GM23338 (cell line): ENCODE measurements around the gene ADGRG1. TPM values are rescaled to one million over a fixed set of nuclear protein-coding genes. Genes with fewer than 3 reads are reported as not detected.

Experiments
- ATAC-seq: fragments of 200-7000 bp; cut with Tn5 transposase; 3 replicates; pipeline ENCODE4 v1.9.1; 2020
- DNase-seq: peaks from one replicate; pipeline ENCODE4 v3.0.0-alpha.2; 2015; ENCODE audit warnings: low spot score
- H2AFZ ChIP-seq: fragments of 200-600 bp; sonication (generic); 2 replicates; pipeline ENCODE4 v1.8.0; 2016; ENCODE audit warnings: antibody characterized with exemption, mild to moderate bottlenecking, moderate library complexity
- H3F3A ChIP-seq: fragments of 200-600 bp; sonication (generic); replicated peaks from 2 replicates; pipeline ENCODE4 v1.8.0; 2017; ENCODE audit warnings: antibody characterized with exemption, mixed run types, low read depth
- H3K27ac ChIP-seq: fragments of 200-600 bp; sonication (generic); 2 replicates; pipeline ENCODE4 v1.6.1; 2016; ENCODE audit warnings: low read depth
- H3K27me3 ChIP-seq: fragments of 200-600 bp; sonication (generic); 2 replicates; pipeline ENCODE4 v1.8.0; 2016; ENCODE audit warnings: mild to moderate bottlenecking, mixed run types, moderate library complexity; ENCODE audit not compliant: insufficient read depth
- H3K36me3 ChIP-seq: fragments of 200-600 bp; sonication (generic); 2 replicates; pipeline ENCODE4 v1.8.0; 2016; ENCODE audit warnings: mild to moderate bottlenecking; ENCODE audit not compliant: insufficient read depth
- H3K4me1 ChIP-seq: fragments of 200-600 bp; sonication (generic); 2 replicates; pipeline ENCODE4 v1.8.0; 2016; ENCODE audit warnings: mild to moderate bottlenecking, moderate library complexity; ENCODE audit not compliant: insufficient read depth
- H3K4me2 ChIP-seq: fragments of 200-600 bp; sonication (generic); 2 replicates; pipeline ENCODE4 v1.7.1; 2017; ENCODE audit warnings: mixed run types
- H3K4me3 ChIP-seq: fragments of 200-600 bp; sonication (generic); 2 replicates; pipeline ENCODE4 v1.6.1; 2016; ENCODE audit warnings: mixed run types
- H3K79me2 ChIP-seq: fragments of 200-600 bp; sonication (generic); replicated peaks from 2 replicates; pipeline ENCODE4 v1.8.0; 2017; ENCODE audit warnings: mild to moderate bottlenecking; ENCODE audit not compliant: insufficient read depth
- H3K9me2 ChIP-seq: fragments of 200-600 bp; sonication (generic); 2 replicates; pipeline ENCODE4 v1.8.0; 2017; ENCODE audit not compliant: insufficient read depth
- H4K20me1 ChIP-seq: fragments of 200-600 bp; sonication (generic); replicated peaks from 2 replicates; pipeline ENCODE4 v1.8.0; 2017; ENCODE audit warnings: mild to moderate bottlenecking; ENCODE audit not compliant: insufficient read depth
- H3K27ac Mint-ChIP-seq: 2 replicates; pipeline ENCODE4 v1.8.0; 2020; ENCODE audit warnings: inconsistent platforms, mild to moderate bottlenecking, moderate library complexity, mixed read lengths
- H3K27me3 Mint-ChIP-seq: 3 replicates; pipeline ENCODE4 v1.8.0; 2022; ENCODE audit warnings: low read depth, mild to moderate bottlenecking, moderate library complexity, mixed read lengths, inconsistent platforms; ENCODE audit not compliant: insufficient read depth, poor library complexity
- H3K36me3 Mint-ChIP-seq: 3 replicates; pipeline ENCODE4 v1.8.0; 2021; ENCODE audit warnings: low read depth, mild to moderate bottlenecking, inconsistent platforms, moderate library complexity, mixed read lengths
- H3K4me1 Mint-ChIP-seq: 3 replicates; pipeline ENCODE4 v1.8.0; 2020; ENCODE audit warnings: mild to moderate bottlenecking, inconsistent platforms, mixed read lengths
- H3K4me3 Mint-ChIP-seq: 3 replicates; pipeline ENCODE4 v1.8.0; 2021; ENCODE audit warnings: moderate library complexity, mild to moderate bottlenecking, inconsistent platforms, mixed read lengths
- H3K9me3 Mint-ChIP-seq: 3 replicates; pipeline ENCODE4 v1.8.0; 2020; ENCODE audit warnings: moderate library complexity, mild to moderate bottlenecking, inconsistent platforms, mixed read lengths
- CREB1 ChIP-seq: fragments of 250-450 bp; sonication (Bioruptor Pico); IDR thresholded peaks from 2 replicates; pipeline ENCODE4 v1.5.0; 2020; ENCODE audit warnings: low read depth, mild to moderate bottlenecking, moderate library complexity
- EZH2 ChIP-seq: fragments of 200-600 bp; sonication (generic); IDR thresholded peaks from one replicate; pipeline ENCODE4 v1.8.0; 2017; ENCODE audit warnings: antibody characterized with exemption, mild to moderate bottlenecking, low read depth; ENCODE audit not compliant: unreplicated experiment
- JUNB ChIP-seq: IDR thresholded peaks from one replicate; pipeline ENCODE4 v1.6.1; 2016; ENCODE audit warnings: antibody characterized with exemption; ENCODE audit not compliant: unreplicated experiment
- NANOG ChIP-seq: IDR thresholded peaks from 2 replicates; pipeline ENCODE4 v1.6.1; 2016; ENCODE audit warnings: antibody characterized with exemption, borderline replicate concordance
- POLR2AphosphoS5 ChIP-seq: IDR thresholded peaks from 2 replicates; pipeline ENCODE4 v1.6.1; 2016; ENCODE audit warnings: antibody characterized with exemption, low read depth
- STAT1 ChIP-seq: IDR thresholded peaks from one replicate; pipeline ENCODE4 v1.6.1; 2016; ENCODE audit warnings: antibody characterized with exemption; ENCODE audit not compliant: unreplicated experiment
- ZNF114 ChIP-seq: fragments of 250-450 bp; sonication (Bioruptor Pico); IDR thresholded peaks from 2 replicates; pipeline ENCODE4 v1.5.0; 2020; ENCODE audit warnings: mild to moderate bottlenecking, moderate library complexity
- ZNF331 ChIP-seq: fragments of 250-450 bp; sonication (Bioruptor Pico); IDR thresholded peaks from 2 replicates; pipeline ENCODE4 v1.5.0; 2020; ENCODE audit warnings: low read depth, mild to moderate bottlenecking, moderate library complexity
- polyA plus RNA-seq: library from polyadenylated mRNA; unstranded; fragments of >200 nt; fragmentation: Nextera tagmentation; extraction: Ambion mirVana; gene quantifications from 2 replicates; pipeline ENCODE4 v1.2.1, GENCODE V29; 2016
- total RNA-seq: library from RNA; depleted of rRNA; stranded (reverse); fragments of >200 nt; shearing (Covaris generic); gene quantifications from 2 replicates; pipeline ENCODE4 v1.2.3, GENCODE V29; 2014
- TF ChIP-seq, protein P1 (sequence below): IDR thresholded peaks from one replicate; pipeline ENCODE4 v1.6.1; 2018; ENCODE audit warnings: antibody characterized with exemption; ENCODE audit not compliant: unreplicated experiment
- TF ChIP-seq, protein P2 (sequence below): IDR thresholded peaks from 2 replicates; pipeline ENCODE4 v1.6.1; 2016; ENCODE audit warnings: antibody characterized with exemption

The ADGRG1 gene
- total and polyA plus RNA-seq, 2 experiments from 2014 or later = 0.14 to 0.47 TPM

GRCh38 chr16:57642160-57643135 is 14.0 kb downstream of the ADGRG1 start (continued):
- TF ChIP-seq, protein P1, sequence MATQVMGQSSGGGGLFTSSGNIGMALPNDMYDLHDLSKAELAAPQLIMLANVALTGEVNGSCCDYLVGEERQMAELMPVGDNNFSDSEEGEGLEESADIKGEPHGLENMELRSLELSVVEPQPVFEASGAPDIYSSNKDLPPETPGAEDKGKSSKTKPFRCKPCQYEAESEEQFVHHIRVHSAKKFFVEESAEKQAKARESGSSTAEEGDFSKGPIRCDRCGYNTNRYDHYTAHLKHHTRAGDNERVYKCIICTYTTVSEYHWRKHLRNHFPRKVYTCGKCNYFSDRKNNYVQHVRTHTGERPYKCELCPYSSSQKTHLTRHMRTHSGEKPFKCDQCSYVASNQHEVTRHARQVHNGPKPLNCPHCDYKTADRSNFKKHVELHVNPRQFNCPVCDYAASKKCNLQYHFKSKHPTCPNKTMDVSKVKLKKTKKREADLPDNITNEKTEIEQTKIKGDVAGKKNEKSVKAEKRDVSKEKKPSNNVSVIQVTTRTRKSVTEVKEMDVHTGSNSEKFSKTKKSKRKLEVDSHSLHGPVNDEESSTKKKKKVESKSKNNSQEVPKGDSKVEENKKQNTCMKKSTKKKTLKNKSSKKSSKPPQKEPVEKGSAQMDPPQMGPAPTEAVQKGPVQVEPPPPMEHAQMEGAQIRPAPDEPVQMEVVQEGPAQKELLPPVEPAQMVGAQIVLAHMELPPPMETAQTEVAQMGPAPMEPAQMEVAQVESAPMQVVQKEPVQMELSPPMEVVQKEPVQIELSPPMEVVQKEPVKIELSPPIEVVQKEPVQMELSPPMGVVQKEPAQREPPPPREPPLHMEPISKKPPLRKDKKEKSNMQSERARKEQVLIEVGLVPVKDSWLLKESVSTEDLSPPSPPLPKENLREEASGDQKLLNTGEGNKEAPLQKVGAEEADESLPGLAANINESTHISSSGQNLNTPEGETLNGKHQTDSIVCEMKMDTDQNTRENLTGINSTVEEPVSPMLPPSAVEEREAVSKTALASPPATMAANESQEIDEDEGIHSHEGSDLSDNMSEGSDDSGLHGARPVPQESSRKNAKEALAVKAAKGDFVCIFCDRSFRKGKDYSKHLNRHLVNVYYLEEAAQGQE = no peak
- TF ChIP-seq POLR2AphosphoS5 (no peak), NANOG (no peak), CREB1 (CRISPR knock-in tag) (no peak)

- Mint-ChIP-seq H3K36me3 (no peaks in the 10 kb centered on the region), H3K4me3 (no peak overlapping the region), H3K27ac (no peak overlapping the region), H3K27me3 (peaks cover 12% of the 10 kb centered on the region), H3K4me1 (no peaks in the 10 kb centered on the region; the same call in 2 of the 3 replicates), H3K9me3 (no peaks in the 10 kb centered on the region)
- Histone ChIP-seq H3F3A (no peaks in the 10 kb centered on the region), H3K4me3 (no peak overlapping the region), H3K36me3 (no peaks in the 10 kb centered on the region), H3K27ac (no peak overlapping the region), H3K79me2 (no peaks in the 10 kb centered on the region), H2AFZ (no peak overlapping the region), H3K27me3 (no peaks in the 10 kb centered on the region), H3K4me1 (no peaks in the 10 kb centered on the region; the same call in 1 of the 2 replicates), H3K9me2 (no peaks in the 10 kb centered on the region), H3K4me2 (no peak overlapping the region), H4K20me1 (no peaks in the 10 kb centered on the region; the same call in 1 of the 2 replicates)
- ATAC-seq (no peak), DNase-seq (no peak)
- TF ChIP-seq, protein P1 = no peak
- no peak for TF ChIP-seq CREB1 (CRISPR knock-in tag)
- TF ChIP-seq EZH2 = no peak
- TF ChIP-seq ZNF331 (CRISPR knock-in tag) = no peak
- no peak for TF ChIP-seq STAT1
- TF ChIP-seq ZNF114 = no peak
- TF ChIP-seq, protein P2, sequence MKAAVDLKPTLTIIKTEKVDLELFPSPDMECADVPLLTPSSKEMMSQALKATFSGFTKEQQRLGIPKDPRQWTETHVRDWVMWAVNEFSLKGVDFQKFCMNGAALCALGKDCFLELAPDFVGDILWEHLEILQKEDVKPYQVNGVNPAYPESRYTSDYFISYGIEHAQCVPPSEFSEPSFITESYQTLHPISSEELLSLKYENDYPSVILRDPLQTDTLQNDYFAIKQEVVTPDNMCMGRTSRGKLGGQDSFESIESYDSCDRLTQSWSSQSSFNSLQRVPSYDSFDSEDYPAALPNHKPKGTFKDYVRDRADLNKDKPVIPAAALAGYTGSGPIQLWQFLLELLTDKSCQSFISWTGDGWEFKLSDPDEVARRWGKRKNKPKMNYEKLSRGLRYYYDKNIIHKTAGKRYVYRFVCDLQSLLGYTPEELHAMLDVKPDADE = no peak
- no peak for TF ChIP-seq JUNB
- no peak for TF ChIP-seq NANOG
Observed at GRCh38 chr16:57643147-57643874, 14.9 kb downstream of the ADGRG1 start.
